CD4-positive, CD25-positive, alpha-beta regulatory T cell (primary cell): ENCODE measurements around the gene CBARP. TPM values are rescaled to one million over a fixed set of nuclear protein-coding genes. Genes with fewer than 3 reads are reported as not detected.
"Not testable (repeated sequence)": the region's sequence is repeated elsewhere in the genome, so short reads cannot be mapped to it uniquely, and the experiment has no call there.

Experiments used
- ATAC-seq, 2 donors: fragments of 150-1000 bp; cut with Tn5 transposase; one replicate each; pipeline ENCODE4 v1.10.0; 2021; ENCODE audit warnings: low read depth in 2 of 2, moderate number of reproducible peaks in 2 of 2, moderate library complexity in 1 of 2
- DNase-seq, 3 donors: peaks; one replicate each; pipeline versions ENCODE4 v3.0.0 to v3.0.0-alpha.2; 2012 to 2022; ENCODE audit warnings: mixed read lengths in 1 of 3
- H3K27ac ChIP-seq: one replicate; pipeline ENCODE4 v1.7.0; 2013; ENCODE audit warnings: mild to moderate bottlenecking, low read length; ENCODE audit not compliant: insufficient read depth, poor library complexity, severe bottlenecking
- H3K27me3 ChIP-seq: one replicate; pipeline ENCODE4 v1.7.0; 2013; ENCODE audit warnings: low read length; ENCODE audit not compliant: control insufficient read depth, insufficient read depth
- H3K36me3 ChIP-seq: one replicate; pipeline ENCODE4 v1.7.0; 2013; ENCODE audit warnings: mild to moderate bottlenecking, low read length, moderate library complexity; ENCODE audit not compliant: control insufficient read depth, insufficient read depth
- H3K4me1 ChIP-seq: 2 replicates; pipeline ENCODE4 v1.7.0; 2013; ENCODE audit warnings: mild to moderate bottlenecking, low read length; ENCODE audit not compliant: insufficient read depth, control insufficient read depth, poor library complexity, severe bottlenecking
- H3K4me3 ChIP-seq: one replicate; pipeline ENCODE4 v1.7.0; 2013; ENCODE audit warnings: low read depth, mild to moderate bottlenecking, low read length, moderate library complexity
- H3K9me3 ChIP-seq, 2 experiments: 1 replicate in 1 of 2; 2 replicates in 1 of 2; pipeline ENCODE4 v1.7.0; 2013; ENCODE audit warnings: low read length in 2 of 2, mild to moderate bottlenecking in 1 of 2, moderate library complexity in 1 of 2; ENCODE audit not compliant: control insufficient read depth in 2 of 2
- H3K27ac Mint-ChIP-seq, 3 donors: one replicate each; pipeline ENCODE4 v1.8.0; 2020 to 2022; ENCODE audit warnings: mild to moderate bottlenecking in 3 of 3, mixed read lengths in 3 of 3, moderate library complexity in 2 of 3
- H3K27me3 Mint-ChIP-seq: one replicate; pipeline ENCODE4 v1.8.0; 2022; ENCODE audit warnings: mild to moderate bottlenecking, mixed read lengths
- H3K36me3 Mint-ChIP-seq: one replicate; pipeline ENCODE4 v1.8.0; 2020; ENCODE audit warnings: mixed read lengths
- H3K4me1 Mint-ChIP-seq, 4 donors: one replicate each; pipeline ENCODE4 v1.8.0; 2020 to 2022; ENCODE audit warnings: mixed read lengths in 4 of 4, mild to moderate bottlenecking in 1 of 4
- H3K4me3 Mint-ChIP-seq, 4 donors: one replicate each; pipeline ENCODE4 v1.8.0; 2020 to 2022; ENCODE audit warnings: mild to moderate bottlenecking in 4 of 4, mixed read lengths in 4 of 4, moderate library complexity in 3 of 4
- H3K9me3 Mint-ChIP-seq, 7 donors: one replicate each; pipeline ENCODE4 v1.8.0; 2020 to 2022; ENCODE audit warnings: mixed read lengths in 7 of 7, mild to moderate bottlenecking in 3 of 7, moderate library complexity in 2 of 7
- polyA plus RNA-seq, 4 donors: library from polyadenylated mRNA; unstranded; fragments of 300-500 nt; fragmentation: Illumina TruSeq; gene quantifications; one replicate each; pipeline ENCODE4 v1.2.3, GENCODE V29; 2021
- total RNA-seq: library from RNA; stranded (reverse); gene quantifications from one replicate; pipeline ENCODE4 v1.2.3, GENCODE V29; 2022

Gene CBARP
- total and polyA plus RNA-seq, 5 donors from 2014 or later: 0.12 TPM; not detected in 4

GRCh38 chr19:1214862-1215731, 22.7 kb downstream of the CBARP start:
- no peaks in the 10 kb centered on the region for H3K9me3 Mint-ChIP-seq
- peaks cover 6% of the 10 kb centered on the region for H3K36me3 ChIP-seq
- no peak overlapping the region for H3K27ac Mint-ChIP-seq
- H3K27me3 ChIP-seq: no peaks in the 10 kb centered on the region
- peaks cover 11% of the 10 kb centered on the region for H3K36me3 Mint-ChIP-seq
- peaks cover 6 to 40% (median 15%) of the 10 kb centered on the region in 4 donors for H3K4me1 Mint-ChIP-seq
- ATAC-seq (no peak), DNase-seq (no peak)
- no peak overlapping the region for H3K4me3 ChIP-seq
- H3K4me3 Mint-ChIP-seq: no peak overlapping the region
- H3K4me1 ChIP-seq: peaks cover 29% of the 10 kb centered on the region
- peaks cover 4% of the 10 kb centered on the region for H3K27me3 Mint-ChIP-seq
- peak overlapping the region; percentile 85 for H3K27ac ChIP-seq
- no peaks in the 10 kb centered on the region for H3K9me3 ChIP-seq

- Mint-ChIP-seq H3K36me3 (peaks cover 11% of the 10 kb centered on the region), H3K4me1 (peaks cover 6 to 47% (median 16%) of the 10 kb centered on the region in 4 donors), H3K9me3 (no peaks in the 10 kb centered on the region), H3K4me3 (peak overlapping the region; percentile 70 to 97 (median 88)), H3K27ac (peak overlapping the region; percentile 99), H3K27me3 (peaks cover 4% of the 10 kb centered on the region)
- H3K9me3 ChIP-seq: no peaks in the 10 kb centered on the region
- DNase-seq: no peak
- H3K4me3 ChIP-seq: no peak overlapping the region
- no peak for ATAC-seq
- H3K27ac ChIP-seq: peak overlapping the region; percentile 85
- H3K4me1 ChIP-seq: peaks cover 37% of the 10 kb centered on the region
- H3K36me3 ChIP-seq: peaks cover 7% of the 10 kb centered on the region
- H3K27me3 ChIP-seq: no peaks in the 10 kb centered on the region
Observed at GRCh38 chr19:1214299-1214861, 23.4 kb downstream of the CBARP start.

GRCh38 chr19:1213391-1214286, 24.2 kb downstream of the CBARP start:
- Histone ChIP-seq H3K27me3 (no peaks in the 10 kb centered on the region), H3K4me3 (peak overlapping the region; percentile 59), H3K9me3 (no peaks in the 10 kb centered on the region), H3K4me1 (peaks cover 44% of the 10 kb centered on the region), H3K36me3 (peaks cover 7% of the 10 kb centered on the region), H3K27ac (peak overlapping the region; percentile 85)
- peak; percentile 46 to 82 (median 64) for DNase-seq
- Mint-ChIP-seq H3K27me3 (peaks cover 4% of the 10 kb centered on the region), H3K4me1 (peaks cover 6 to 51% (median 16%) of the 10 kb centered on the region in 4 donors), H3K27ac (peak overlapping the region; percentile 99), H3K9me3 (no peaks in the 10 kb centered on the region), H3K36me3 (peaks cover 11% of the 10 kb centered on the region), H3K4me3 (peak overlapping the region; percentile 70 to 97 (median 88))
- peak; percentile 79 to 81 for ATAC-seq

GRCh38 chr19:1211494-1212234, 26.1 kb downstream of the CBARP start:
- ATAC-seq: no peak
- H3K27me3 ChIP-seq: no peaks in the 10 kb centered on the region
- peaks cover 7% of the 10 kb centered on the region for H3K36me3 ChIP-seq
- Mint-ChIP-seq H3K36me3 (peaks cover 11% of the 10 kb centered on the region), H3K27ac (peak overlapping the region in 1 of 3 donors; percentile 36), H3K27me3 (peaks cover 4% of the 10 kb centered on the region), H3K9me3 (no peaks in the 10 kb centered on the region), H3K4me3 (peak overlapping the region in 2 of 4 donors; percentile 38 to 65), H3K4me1 (peaks cover 6 to 57% (median 18%) of the 10 kb centered on the region in 4 donors)
- H3K27ac ChIP-seq: no peak overlapping the region
- no peak overlapping the region for H3K4me3 ChIP-seq
- no peaks in the 10 kb centered on the region for H3K9me3 ChIP-seq
- peaks cover 64% of the 10 kb centered on the region for H3K4me1 ChIP-seq
- no peak for DNase-seq

- peaks cover 69% of the 10 kb centered on the region for H3K4me1 ChIP-seq
- peaks cover 11% of the 10 kb centered on the region for H3K36me3 Mint-ChIP-seq
- peaks cover 6 to 51% (median 16%) of the 10 kb centered on the region in 4 donors for H3K4me1 Mint-ChIP-seq
- no peaks in the 10 kb centered on the region for H3K27me3 ChIP-seq
- H3K27me3 Mint-ChIP-seq: peaks cover 4% of the 10 kb centered on the region
- no peaks in the 10 kb centered on the region for H3K9me3 ChIP-seq
- H3K9me3 Mint-ChIP-seq: no peaks in the 10 kb centered on the region
- peaks cover 3% of the 10 kb centered on the region for H3K36me3 ChIP-seq
- DNase-seq (no peak), ATAC-seq (no peak)
- H3K27ac Mint-ChIP-seq: peak overlapping the region in 1 of 3 donors; percentile 88
- no peak overlapping the region for H3K4me3 ChIP-seq
- H3K27ac ChIP-seq: no peak overlapping the region
- peak overlapping the region in 3 of 4 donors; percentile 50 to 64 (median 58) for H3K4me3 Mint-ChIP-seq
Observed at GRCh38 chr19:1210227-1210538, 27.6 kb downstream of the CBARP start.

- not testable (repeated sequence) for H3K27ac ChIP-seq, H3K27ac Mint-ChIP-seq, ATAC-seq, H3K9me3 ChIP-seq, H3K27me3 ChIP-seq, DNase-seq, H3K9me3 Mint-ChIP-seq, H3K36me3 ChIP-seq, H3K27me3 Mint-ChIP-seq, H3K4me3 ChIP-seq, H3K36me3 Mint-ChIP-seq
- H3K4me1 ChIP-seq: peaks cover 66% of the 10 kb centered on the region
- Mint-ChIP-seq H3K4me3 (peak overlapping the region; percentile 44 to 63 (median 54)), H3K4me1 (peaks cover 3 to 47% (median 12%) of the 10 kb centered on the region in 4 donors)
Observed at GRCh38 chr19:1208830-1209229, 29.0 kb downstream of the CBARP start.
